Measurements from ENCODE around the gene FAM120AOS.

DNA sequence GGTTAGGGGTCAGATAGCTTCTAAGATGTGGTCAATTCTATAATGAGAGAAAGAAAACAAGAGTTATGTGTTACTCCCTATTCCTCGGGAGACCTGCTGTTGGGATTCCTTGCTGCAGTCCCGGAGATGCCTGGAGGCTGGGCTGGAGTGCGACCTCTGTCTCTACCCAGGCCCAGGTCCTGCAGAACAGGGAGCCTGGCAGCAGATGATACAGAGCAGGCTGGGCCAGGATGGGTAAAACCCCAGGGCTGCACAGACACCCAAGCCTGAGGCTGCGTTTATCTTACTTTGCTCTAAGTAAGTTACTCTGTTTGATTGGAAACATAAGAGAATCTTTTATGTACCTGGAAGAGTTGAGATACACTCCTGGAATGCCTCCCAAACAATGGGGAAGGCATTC, 26.9 kb upstream of the FAM120AOS start:
- TF ChIP-seq, protein P1, sequence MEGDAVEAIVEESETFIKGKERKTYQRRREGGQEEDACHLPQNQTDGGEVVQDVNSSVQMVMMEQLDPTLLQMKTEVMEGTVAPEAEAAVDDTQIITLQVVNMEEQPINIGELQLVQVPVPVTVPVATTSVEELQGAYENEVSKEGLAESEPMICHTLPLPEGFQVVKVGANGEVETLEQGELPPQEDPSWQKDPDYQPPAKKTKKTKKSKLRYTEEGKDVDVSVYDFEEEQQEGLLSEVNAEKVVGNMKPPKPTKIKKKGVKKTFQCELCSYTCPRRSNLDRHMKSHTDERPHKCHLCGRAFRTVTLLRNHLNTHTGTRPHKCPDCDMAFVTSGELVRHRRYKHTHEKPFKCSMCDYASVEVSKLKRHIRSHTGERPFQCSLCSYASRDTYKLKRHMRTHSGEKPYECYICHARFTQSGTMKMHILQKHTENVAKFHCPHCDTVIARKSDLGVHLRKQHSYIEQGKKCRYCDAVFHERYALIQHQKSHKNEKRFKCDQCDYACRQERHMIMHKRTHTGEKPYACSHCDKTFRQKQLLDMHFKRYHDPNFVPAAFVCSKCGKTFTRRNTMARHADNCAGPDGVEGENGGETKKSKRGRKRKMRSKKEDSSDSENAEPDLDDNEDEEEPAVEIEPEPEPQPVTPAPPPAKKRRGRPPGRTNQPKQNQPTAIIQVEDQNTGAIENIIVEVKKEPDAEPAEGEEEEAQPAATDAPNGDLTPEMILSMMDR (IDR thresholded peaks at IDR 0.05; ENCODE audit: low read depth, low read length, poor library complexity, severe bottlenecking) = no peak
- no peak for TF ChIP-seq EZH2phosphoT487 (IDR thresholded peaks at IDR 0.05; ENCODE audit: borderline replicate concordance, low read length)
